Psoas muscle (tissue), 8 donors: ENCODE data around the gene KDM1A. TPM values are rescaled to one million over a fixed set of nuclear protein-coding genes. Genes with fewer than 3 reads are reported as not detected.

Experiments
- ATAC-seq, 4 donors: fragments of 200-7000 bp; cut with Tn5 transposase; one replicate each; pipeline ENCODE4 v1.9.1; 2020; ENCODE audit warnings: moderate library complexity in 3 of 4, mild to moderate bottlenecking in 2 of 4
- DNase-seq, 2 donors: peaks; one replicate each; pipeline ENCODE4 v3.0.0-alpha.2; 2020
- H3K27ac ChIP-seq: fragments of 200-600 bp; one replicate; pipeline ENCODE4 v1.8.0; 2022
- H3K27me3 ChIP-seq, 3 donors: fragments of 200-600 bp in 1 of 3; one replicate each; pipeline versions ENCODE4 v1.6.1 to v1.8.0; 2013 to 2022; ENCODE audit warnings: low read length in 2 of 3, mild to moderate bottlenecking in 2 of 3, moderate library complexity in 1 of 3; ENCODE audit not compliant: insufficient read depth in 3 of 3
- H3K36me3 ChIP-seq, 2 donors: fragments of 200-600 bp in 1 of 2; one replicate each; pipeline versions ENCODE4 v1.6.1 to v1.8.0; 2013 to 2022; ENCODE audit warnings: low read depth in 1 of 2, mild to moderate bottlenecking in 1 of 2, moderate library complexity in 1 of 2; ENCODE audit not compliant: insufficient read depth in 1 of 2
- H3K4me1 ChIP-seq: fragments of 200-600 bp; one replicate; pipeline ENCODE4 v1.8.0; 2022
- H3K4me3 ChIP-seq: fragments of 200-600 bp; one replicate; pipeline ENCODE4 v1.8.0; 2022; ENCODE audit warnings: mild to moderate bottlenecking
- H3K9me3 ChIP-seq: fragments of 200-600 bp; one replicate; pipeline ENCODE4 v1.8.0; 2022
- whole genome bisulfite sequencing, 3 donors: extraction: QIAGEN DNeasy Blood & Tissue Kit; methylation state at CpG; one replicate each; pipeline versions ENCODE4 v1.1.6 to v1.1.7; 2013; 5-methylcytosine and 5-hydroxymethylcytosine counted together
- intact Hi-C, 2 donors: fragments of 100-400 bp; cut with DNase I; formaldehyde crosslinking; loops; one replicate each; pipeline versions ENCODE4 v1.11.0 to v1.14.2; 2022
- polyA plus RNA-seq, 3 donors: library from polyadenylated mRNA; stranded (reverse); fragments of 200-250 nt; gene quantifications; one replicate each; pipeline ENCODE4 v1.2.3, GENCODE V29; 2013
- total RNA-seq, 4 donors: library from RNA; stranded (reverse); fragmentation: NEBNext Ultra II Directional in 2 of 4; extraction: Animal tissue kit (Norgen Biotek cat#: 25700) in 2 of 4; gene quantifications; one replicate each; pipeline versions ENCODE4 v1.2.1 to v1.2.4, GENCODE V29; 2021 to 2023
- TF ChIP-seq, protein P1 (sequence below): fragments of 200-600 bp; IDR thresholded peaks from one replicate; pipeline ENCODE4 v1.8.0; 2022; ENCODE audit warnings: antibody characterized with exemption
- donor health status: healthy with polysubstance abuse.
- donor health status: DM: no; HTN: no; CAD: no; lungs with moderate emphysema.
- donor health status: Bipolar disorder and iron deficiency.
- donor health status: healthy.
- donor health status: DM: yes; HTN: yes; CAD: no.
- donor health status: DM: no; HTN: no; CAD: no.
- donor health status: DM: no; HTN: no; CAD: no.
- donor health status: DM: yes; HTN: yes; CAD: no.

KDM1A gene
- total and polyA plus RNA-seq, 7 donors, result 29.1 to 49.2 (median 41.5) TPM

DNA sequence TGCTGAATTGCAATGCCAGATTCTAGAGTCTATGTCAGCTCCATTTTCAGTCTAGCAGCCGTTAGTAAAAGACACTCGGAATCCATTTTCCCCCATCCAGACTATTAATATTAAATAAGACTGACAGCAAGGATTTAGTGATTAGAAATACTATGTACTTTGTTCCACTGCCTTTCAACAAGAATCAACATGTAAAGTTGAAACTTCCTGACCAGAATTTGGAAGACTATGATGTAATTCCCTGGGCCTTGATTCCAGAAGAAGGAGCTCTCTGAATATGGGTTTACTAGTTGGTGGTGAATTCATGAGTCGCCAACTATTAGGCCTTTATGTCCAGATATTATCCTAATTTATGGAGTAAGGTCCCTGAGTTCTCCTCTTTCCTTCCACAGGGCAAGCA is 24.8 kb downstream of the KDM1A start:
- peaks cover 0 to 2% of the 10 kb centered on the region in 2 donors for H3K36me3 ChIP-seq
- no peak overlapping the region for H3K4me3 ChIP-seq
- H3K4me1 ChIP-seq, result no peaks in the 10 kb centered on the region
- no peaks in the 10 kb centered on the region for H3K27me3 ChIP-seq
- H3K9me3 ChIP-seq, result no peaks in the 10 kb centered on the region
- 89 to 98% (median 91%) methylated on average over 3 of the region's 3 CpGs for WGBS, 3 donors
- DNase-seq (no peak), ATAC-seq (no peak)
- H3K27ac ChIP-seq, result no peak overlapping the region
- intact Hi-C loops, result no loop called here
- TF ChIP-seq, protein P1, sequence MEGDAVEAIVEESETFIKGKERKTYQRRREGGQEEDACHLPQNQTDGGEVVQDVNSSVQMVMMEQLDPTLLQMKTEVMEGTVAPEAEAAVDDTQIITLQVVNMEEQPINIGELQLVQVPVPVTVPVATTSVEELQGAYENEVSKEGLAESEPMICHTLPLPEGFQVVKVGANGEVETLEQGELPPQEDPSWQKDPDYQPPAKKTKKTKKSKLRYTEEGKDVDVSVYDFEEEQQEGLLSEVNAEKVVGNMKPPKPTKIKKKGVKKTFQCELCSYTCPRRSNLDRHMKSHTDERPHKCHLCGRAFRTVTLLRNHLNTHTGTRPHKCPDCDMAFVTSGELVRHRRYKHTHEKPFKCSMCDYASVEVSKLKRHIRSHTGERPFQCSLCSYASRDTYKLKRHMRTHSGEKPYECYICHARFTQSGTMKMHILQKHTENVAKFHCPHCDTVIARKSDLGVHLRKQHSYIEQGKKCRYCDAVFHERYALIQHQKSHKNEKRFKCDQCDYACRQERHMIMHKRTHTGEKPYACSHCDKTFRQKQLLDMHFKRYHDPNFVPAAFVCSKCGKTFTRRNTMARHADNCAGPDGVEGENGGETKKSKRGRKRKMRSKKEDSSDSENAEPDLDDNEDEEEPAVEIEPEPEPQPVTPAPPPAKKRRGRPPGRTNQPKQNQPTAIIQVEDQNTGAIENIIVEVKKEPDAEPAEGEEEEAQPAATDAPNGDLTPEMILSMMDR, result no peak

GRCh38 chr1:23050201-23050600 is 30.9 kb downstream of the KDM1A start:
- no peak for ATAC-seq
- no peak overlapping the region for H3K4me3 ChIP-seq
- H3K27ac ChIP-seq, result no peak overlapping the region
- H3K36me3 ChIP-seq, result peaks cover 0 to 39% of the 10 kb centered on the region in 2 donors
- intact Hi-C loops, result no loop called here
- 73 to 78% (median 77%) methylated on average over 7 of the region's 7 CpGs for WGBS, 3 donors
- no peak for DNase-seq
- H3K27me3 ChIP-seq, result no peaks in the 10 kb centered on the region
- no peaks in the 10 kb centered on the region for H3K4me1 ChIP-seq
- TF ChIP-seq, protein P1, result no peak
- H3K9me3 ChIP-seq, result no peaks in the 10 kb centered on the region

- Histone ChIP-seq H3K27ac (no peak overlapping the region), H3K4me1 (no peaks in the 10 kb centered on the region), H3K9me3 (no peaks in the 10 kb centered on the region), H3K4me3 (no peak overlapping the region), H3K36me3 (peaks cover 0 to 51% of the 10 kb centered on the region in 2 donors), H3K27me3 (no peaks in the 10 kb centered on the region)
- WGBS, 3 donors, result 82 to 91% (median 82%) methylated on average over 4 of the region's 4 CpGs
- DNase-seq (no peak), ATAC-seq (no peak)
- TF ChIP-seq, protein P1, result no peak
- intact Hi-C loops, result no loop called here
Measured at GRCh38 chr1:23051290-23051909, 32.1 kb downstream of the KDM1A start.

- TF ChIP-seq, protein P1, result no peak
- DNase-seq, result no peak
- WGBS, 3 donors, result 92 to 96% (median 93%) methylated on average over 5 of the region's 5 CpGs
- no peak for ATAC-seq
- Histone ChIP-seq H3K36me3 (peaks cover 0 to 84% of the 10 kb centered on the region in 2 donors), H3K4me1 (no peaks in the 10 kb centered on the region), H3K27ac (no peak overlapping the region), H3K9me3 (no peaks in the 10 kb centered on the region), H3K4me3 (no peak overlapping the region), H3K27me3 (no peaks in the 10 kb centered on the region)
- intact Hi-C loops, result no loop called here
Measured at GRCh38 chr1:23057301-23057700, 38.0 kb downstream of the KDM1A start.

DNA sequence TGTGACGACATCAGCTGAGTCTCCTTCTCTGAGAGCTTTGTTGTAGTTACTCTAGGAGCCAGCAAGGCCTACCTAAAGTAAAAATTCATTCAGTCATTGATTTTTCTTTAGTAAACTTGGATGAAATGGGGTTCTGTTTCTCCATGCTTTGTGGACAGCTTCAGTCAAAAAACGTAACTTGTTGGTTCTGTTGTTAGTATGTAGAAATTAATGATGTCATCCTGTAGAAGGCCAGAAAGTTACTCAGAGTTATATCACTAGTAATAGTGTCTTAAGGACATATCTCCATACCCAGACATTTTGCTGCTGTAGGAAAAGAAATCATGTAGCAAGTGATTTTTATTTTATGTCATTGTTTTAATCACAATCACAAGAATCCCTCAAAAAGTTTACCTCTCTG is 43.0 kb downstream of the KDM1A start:
- intact Hi-C loops, result no loop called here
- Histone ChIP-seq H3K36me3 (peaks cover 3 to 94% of the 10 kb centered on the region in 2 donors), H3K9me3 (no peaks in the 10 kb centered on the region), H3K4me3 (no peak overlapping the region), H3K27me3 (no peaks in the 10 kb centered on the region), H3K27ac (no peak overlapping the region), H3K4me1 (no peaks in the 10 kb centered on the region)
- TF ChIP-seq, protein P1, result no peak
- 88 to 97% (median 90%) methylated on average over 2 of the region's 2 CpGs for WGBS, 3 donors
- DNase-seq, result no peak
- no peak for ATAC-seq
